Mesenteric fat pad (tissue), 1 donor: ENCODE measurements around the gene ATAD3C. TPM values are rescaled to one million over a fixed set of nuclear protein-coding genes. Genes with fewer than 3 reads are reported as not detected.
"Not testable (repeated sequence)": the region's sequence is repeated elsewhere in the genome, so short reads cannot be mapped to it uniquely, and the experiment has no call there.

Experiments used
- DNase-seq: peaks from one replicate; pipeline ENCODE4 v3.0.0-alpha.2; 2020; ENCODE audit warnings: low spot score
- total RNA-seq: library from RNA; stranded (reverse); fragmentation: NEBNext Ultra II Directional; extraction: Animal tissue kit (Norgen Biotek cat#: 25700); gene quantifications from one replicate; pipeline ENCODE4 v1.2.1, GENCODE V29; 2021
- donor health status: DM: yes; HTN: yes; CAD: no.

The ATAD3C gene
- total RNA-seq, 1 donor from 2014 or later, result 0.51 TPM

- no peak for DNase-seq
Observed at GRCh38 chr1:1418464-1419362, 30.8 kb upstream of the ATAD3C start.

- DNase-seq, result no peak
Observed at GRCh38 chr1:1419363-1419812, 30.1 kb upstream of the ATAD3C start.

DNA sequence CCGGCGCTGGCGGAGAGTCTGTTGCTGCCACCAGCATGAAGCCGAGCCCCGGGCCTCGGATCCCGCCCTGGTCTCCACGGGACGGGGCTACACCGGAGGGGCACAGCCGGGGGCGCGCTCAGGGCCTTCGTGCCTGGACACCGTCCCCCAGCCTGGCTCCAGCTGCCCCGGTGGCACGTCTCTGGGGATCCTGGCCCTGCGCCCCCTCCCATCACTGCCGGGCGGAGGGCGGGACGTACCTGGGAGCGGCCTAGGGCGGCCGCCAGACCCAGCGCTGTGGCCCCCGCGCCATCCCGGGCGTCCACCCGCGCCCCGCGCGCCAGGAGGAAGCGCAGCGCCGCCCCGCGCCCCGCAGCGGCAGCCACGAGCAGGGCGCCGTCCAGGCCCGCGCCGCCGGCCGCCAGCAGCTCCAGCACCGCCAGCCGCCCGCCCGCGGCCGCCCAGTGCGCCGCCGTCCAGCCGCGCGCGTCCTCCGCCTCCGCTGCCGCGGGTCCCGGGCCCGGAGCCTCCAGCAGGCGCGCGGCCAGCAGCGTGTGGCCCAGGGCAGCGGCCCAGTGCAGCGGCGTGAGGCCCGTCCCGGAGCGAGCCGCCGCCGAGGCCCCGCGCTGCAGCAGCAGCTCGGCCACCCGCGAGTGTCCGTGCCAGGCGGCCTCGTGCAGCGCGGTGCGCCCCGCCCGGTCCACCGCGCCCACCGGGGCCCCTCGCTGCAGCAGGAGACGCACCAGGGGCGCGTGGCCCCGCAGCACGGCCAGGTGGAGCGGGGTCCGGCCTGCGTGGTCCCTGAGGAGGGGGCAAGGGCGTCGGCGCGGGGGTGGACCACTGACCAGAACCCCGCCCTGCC lies 29.5 kb upstream of the ATAD3C start:
- DNase-seq, result no peak

GRCh38 chr1:1420654-1421141 lies 28.8 kb upstream of the ATAD3C start:
- no peak for DNase-seq

DNA sequence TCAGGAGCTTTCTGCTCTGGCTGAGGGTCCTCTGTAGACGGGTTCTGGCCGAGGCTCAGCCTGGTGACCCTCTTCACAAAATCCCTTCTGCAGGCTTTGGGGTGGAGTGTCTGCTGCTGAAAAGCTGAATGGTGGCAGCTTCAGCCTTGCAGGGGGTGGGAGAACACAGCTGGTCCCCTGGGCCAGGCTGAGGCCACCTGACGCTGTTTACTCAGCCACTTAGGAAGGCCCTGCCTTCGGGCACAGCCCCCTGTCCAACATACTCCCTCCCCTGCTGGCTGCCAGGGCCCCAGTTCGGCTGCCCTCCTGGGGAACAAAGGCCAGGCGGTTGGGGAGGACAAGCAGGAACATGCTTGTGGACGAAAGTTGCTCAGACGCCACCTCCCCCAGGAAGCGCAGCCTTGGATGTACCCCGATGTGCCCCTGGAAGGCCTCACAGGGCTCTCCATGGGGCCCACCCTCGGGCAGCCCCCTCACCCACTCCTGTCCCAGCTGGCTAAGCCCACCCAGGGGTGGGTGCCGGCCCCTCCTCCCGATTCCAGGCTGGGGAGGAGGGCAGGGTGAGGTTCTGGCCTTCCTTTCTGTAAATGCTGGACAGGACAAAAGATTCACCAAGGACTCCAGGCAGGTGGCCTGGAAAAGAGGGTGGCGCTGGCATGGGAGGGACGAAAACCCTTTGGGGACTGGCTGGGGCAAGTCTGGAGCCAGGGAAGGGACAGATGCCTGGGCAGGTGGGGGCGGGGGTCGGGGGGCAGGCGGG lies 28.2 kb upstream of the ATAD3C start, which contains the start of gene ANKRD65:
Gene ANKRD65 (minus strand): TSS at position 130 of the 760 bp plus-strand sequence. CDS start 271 bp downstream, outside the sequence.
- DNase-seq, result no peak

- DNase-seq, result no peak
Observed at GRCh38 chr1:1421907-1422464, 27.5 kb upstream of the ATAD3C start.

DNA sequence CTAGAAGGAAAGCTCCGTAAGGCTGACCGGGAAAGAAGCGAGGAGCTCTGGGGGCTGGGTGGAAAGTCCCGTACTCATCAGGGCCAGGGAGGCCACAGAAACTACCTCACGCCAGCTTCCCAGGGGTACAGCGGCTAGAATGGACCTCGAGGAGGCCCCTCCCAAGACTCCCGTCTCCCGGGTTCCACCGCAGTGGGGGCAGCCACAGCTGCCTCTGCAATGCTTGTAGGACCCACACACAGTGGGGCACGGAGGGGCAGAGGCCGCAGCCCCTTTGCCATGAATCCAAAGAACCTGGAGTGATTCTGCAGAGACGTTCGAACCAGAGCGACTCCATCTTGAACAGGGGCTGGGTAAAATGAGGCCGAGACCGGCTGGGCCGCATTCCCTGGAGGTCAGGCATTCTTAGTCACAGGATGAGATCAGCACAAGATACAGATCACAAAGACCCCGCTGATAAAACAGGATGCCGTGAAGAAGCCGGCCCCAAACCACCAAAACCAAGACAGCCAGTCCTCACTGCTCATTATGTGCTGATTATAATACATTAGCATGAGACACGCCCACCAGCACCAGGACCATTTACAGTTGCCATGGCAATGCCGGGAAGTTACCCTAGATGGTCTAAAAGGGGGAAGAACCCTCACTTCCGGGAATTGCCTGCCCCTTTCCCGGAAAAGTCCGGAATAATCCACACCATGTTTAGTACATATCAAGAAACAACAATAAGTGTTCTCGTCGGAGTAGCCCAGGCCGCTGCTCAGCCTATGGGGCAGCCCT lies 26.8 kb upstream of the ATAD3C start:
- DNase-seq, result no peak

DNA sequence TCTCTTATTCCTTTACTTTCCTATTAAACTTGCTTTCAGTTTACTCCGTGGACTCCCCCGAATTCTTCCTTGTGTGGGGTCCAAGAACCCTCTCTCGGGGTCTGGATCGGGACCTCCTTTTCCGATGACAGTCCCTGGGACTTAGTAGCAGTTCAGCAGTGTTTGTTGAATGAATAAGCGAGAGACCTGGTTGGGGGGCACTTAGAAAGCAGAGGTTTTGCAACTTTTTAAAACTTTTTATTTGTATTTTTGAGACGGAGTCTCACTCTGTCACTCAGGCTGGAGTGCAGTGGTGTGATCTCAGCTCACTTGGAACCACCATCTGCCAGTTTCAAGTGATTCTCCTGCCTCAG lies 26.3 kb upstream of the ATAD3C start:
- no peak for DNase-seq

GRCh38 chr1:1424707-1425106 lies 24.8 kb upstream of the ATAD3C start:
- DNase-seq, result no peak

DNA sequence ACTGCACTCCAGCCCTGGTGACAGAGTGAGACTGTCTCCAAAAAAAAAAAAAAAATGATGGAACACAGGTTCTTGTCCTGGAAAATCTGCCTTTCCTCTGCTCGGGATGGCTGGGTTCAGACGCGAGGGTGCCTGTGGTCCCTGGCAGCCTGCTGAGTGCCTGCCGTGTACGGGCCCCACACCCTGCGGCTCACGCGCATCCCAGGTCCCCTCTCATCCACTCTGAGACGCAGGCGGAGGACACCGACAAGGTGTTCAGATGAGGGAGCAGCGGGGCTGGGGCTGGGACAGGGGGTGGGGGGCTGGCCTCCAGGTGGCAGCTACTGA lies 24.1 kb upstream of the ATAD3C start:
- no peak for DNase-seq

DNA sequence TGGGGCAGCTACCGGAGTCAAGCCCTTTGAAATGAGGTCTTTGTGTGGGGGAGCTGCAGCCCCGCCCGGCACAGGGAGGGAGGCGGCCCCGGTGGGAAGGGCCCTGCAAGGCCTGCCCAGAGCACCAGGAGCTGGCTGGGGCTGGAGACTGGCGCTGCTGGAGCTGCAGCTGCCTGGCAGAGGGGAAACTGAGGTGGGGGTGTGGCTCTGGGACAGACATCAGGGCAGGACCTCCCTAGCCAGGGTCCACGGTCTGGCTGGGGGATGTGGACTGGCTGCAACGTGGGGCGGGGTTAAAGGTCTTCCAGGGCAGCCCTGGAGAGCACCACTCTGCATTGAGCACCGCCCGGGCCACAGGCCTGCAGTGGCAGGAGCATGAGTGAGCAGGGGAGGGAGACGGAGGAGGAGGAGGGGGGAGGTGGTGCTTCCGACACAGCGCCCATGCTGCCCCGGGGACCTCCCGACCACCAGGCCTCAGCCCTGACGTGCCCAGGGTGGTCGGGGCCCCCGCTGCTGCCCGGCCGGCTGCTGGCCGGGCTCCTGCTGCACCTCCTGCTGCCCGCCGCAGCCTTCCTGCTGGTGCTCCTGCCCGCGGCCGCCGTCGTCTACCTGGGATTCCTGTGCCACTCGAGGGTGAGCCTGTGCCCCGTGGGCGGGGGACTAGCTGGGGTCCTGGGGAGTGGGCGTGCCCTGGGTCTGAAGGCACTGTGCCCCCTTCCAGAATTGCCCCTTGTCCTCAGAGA lies 23.6 kb upstream of the ATAD3C start:
- DNase-seq, result peak; percentile 68

DNA sequence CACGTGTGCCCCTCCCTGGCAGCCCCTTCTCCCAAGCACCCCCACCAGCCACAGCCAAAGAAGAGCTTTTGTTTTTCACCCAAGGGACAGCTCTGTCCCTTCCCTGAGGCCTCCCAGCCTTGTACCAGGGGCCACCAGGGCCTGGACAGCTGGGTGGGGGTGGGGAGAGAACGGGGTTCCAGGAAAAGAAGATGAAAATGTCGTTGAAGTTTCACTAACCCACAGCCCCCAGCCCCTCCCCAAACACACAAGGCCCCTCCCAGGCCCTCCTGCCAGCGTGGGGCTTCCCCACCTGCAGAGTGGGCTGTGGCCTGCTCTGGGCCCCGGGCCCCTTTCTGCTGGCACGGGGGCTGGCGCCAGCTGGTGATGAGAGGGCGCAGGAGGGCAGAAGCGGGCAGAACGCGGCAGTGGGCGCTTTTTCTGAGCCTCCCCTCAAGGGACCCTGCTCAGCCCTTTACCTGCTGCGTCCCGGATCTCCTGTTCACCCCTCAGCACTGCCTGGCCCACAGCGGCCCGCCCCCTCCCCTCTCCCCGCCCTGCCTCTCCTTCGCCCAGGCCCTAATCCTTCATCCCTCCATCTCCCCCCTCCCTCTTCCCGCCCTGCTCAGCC lies 22.9 kb upstream of the ATAD3C start:
- DNase-seq, result peak; percentile 76

DNA sequence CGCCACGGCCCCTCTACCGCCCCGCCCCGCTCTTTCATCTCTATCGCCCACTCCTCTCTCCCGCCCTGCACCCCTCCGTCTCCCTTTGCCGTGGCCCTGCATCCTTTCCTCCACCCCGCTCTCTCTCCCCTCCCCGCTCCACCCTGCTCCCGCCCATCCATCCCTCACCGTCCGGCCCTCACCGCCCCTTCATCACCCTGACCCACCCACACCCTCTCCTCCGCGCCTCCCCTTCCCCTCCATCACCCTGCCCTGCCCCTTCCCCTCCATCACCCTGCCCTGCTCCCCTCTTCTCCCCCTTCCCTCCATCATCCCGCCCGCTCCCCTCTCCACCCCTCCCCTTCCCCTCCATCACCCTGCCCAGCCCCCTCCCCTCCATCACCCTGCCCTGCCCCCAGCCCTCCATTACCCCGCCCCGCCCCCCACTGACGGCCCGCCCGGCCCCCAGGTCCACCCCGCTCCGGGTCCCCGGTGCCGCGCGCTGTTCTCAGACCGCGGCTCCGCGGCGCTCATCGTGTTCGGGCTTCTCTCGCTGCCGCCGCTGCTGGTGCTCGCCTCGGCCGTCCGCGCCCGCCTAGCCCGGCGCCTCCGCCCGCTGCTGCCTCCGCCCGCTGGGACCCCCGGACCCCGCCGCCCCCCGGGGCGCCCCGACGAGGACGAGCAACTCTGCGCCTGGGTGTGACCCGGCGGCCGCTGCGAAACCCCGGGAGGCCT lies 22.2 kb upstream of the ATAD3C start:
- peak; percentile 89 for DNase-seq

DNA sequence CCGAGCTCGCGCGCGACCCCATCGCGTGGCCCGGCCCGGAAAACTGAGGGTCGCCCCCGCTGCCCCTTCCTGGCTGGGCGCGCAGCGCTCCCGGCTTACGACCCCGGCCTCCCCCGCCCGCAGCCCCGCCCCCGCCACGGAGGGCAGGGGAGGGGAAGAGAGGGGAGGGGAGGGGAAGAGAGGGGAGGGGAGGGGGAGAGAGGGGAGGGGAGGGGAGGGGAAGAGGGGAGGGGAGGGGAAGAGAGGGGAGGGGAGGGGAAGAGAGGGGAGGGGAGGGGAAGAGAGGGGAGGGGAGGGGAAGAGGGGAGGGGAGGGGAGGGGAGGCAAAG lies 21.7 kb upstream of the ATAD3C start:
- no peak for DNase-seq

DNA sequence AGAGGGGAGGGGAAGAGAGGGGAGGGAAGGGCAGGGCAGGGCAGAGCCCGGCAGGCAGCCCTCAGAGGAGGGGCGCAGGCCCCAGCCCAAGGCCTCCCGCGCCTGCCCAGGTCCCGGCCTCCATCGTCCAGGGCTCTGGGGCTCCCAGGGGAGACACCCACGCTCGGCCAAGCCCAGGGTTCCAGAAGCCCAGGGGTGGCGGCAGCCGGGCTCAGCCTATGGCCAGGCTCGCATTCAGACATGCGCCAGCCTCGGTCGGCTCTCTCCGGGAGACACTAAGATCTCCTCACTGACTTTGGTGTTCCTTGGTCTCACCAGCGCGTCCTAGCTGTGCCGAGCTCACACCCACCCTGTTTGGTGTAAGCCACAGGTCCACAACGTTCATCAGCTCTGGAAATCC lies 21.3 kb upstream of the ATAD3C start:
- DNase-seq, result peak; percentile 81

DNA sequence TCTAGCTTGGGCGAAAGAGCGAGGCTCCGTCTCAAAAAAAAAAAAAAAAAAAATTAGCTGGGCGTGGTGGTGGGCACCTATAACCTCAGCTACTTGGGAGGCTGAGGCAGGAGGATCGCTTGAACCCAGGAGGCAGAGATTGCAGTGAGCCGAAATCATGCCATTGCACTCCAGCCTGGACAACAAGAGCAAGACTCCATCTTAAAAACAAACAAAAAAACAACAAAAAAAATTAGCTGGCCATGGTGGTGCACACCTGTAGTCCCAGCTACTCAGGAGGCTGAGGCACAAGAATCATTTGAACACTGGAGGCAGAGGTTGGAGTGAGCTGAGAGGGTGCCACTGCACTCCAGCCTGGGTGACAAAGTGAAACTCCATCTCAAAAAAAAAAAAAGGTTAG lies 20.5 kb upstream of the ATAD3C start:
- DNase-seq, result not testable (repeated sequence)

- DNase-seq, result no peak
Observed at GRCh38 chr1:1429671-1430073, 19.8 kb upstream of the ATAD3C start.
